ENCODE measurements around the gene ATP12A.

The ATP12A gene

DNA sequence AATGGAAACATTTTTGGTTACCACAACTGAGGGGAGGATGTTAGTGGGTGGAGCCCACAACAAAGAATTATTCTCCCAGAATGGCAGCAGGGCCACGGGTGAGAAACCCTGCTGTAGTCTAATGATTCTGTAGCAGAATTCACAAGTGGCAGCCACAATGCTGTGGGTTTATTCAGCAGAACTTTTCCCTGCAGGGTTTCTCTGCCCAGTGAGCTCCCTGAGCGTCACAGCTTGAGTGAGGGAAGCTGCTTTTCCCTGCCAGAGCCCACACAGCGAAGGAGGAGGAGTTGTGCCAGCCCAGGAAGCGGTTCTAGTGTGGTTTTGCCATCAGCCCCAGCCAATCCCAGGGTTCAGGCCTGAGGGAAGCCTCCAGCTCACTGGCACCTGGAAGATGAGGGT, 4.4 kb downstream of the ATP12A start:
- H3K4me1 ChIP-seq (ENCODE audit: low read length): peaks cover 4% of the 10 kb centered on the region; the same call in 1 of the 2 replicates
- no peaks in the 10 kb centered on the region for H3K9me3 ChIP-seq (replicated peaks; ENCODE audit: insufficient read depth, low read length)
- no peak overlapping the region for H2AFZ ChIP-seq (ENCODE audit: low read length)
- no peaks in the 10 kb centered on the region for H3K9me2 ChIP-seq (replicated peaks; ENCODE audit: insufficient read depth, low read length)
- no peak for DNase-seq
- H3K36me3 ChIP-seq (replicated peaks; ENCODE audit: insufficient read depth, low read length): no peaks in the 10 kb centered on the region
- H3K79me2 ChIP-seq (ENCODE audit: low read length): no peaks in the 10 kb centered on the region
- TF ChIP-seq, protein P1, sequence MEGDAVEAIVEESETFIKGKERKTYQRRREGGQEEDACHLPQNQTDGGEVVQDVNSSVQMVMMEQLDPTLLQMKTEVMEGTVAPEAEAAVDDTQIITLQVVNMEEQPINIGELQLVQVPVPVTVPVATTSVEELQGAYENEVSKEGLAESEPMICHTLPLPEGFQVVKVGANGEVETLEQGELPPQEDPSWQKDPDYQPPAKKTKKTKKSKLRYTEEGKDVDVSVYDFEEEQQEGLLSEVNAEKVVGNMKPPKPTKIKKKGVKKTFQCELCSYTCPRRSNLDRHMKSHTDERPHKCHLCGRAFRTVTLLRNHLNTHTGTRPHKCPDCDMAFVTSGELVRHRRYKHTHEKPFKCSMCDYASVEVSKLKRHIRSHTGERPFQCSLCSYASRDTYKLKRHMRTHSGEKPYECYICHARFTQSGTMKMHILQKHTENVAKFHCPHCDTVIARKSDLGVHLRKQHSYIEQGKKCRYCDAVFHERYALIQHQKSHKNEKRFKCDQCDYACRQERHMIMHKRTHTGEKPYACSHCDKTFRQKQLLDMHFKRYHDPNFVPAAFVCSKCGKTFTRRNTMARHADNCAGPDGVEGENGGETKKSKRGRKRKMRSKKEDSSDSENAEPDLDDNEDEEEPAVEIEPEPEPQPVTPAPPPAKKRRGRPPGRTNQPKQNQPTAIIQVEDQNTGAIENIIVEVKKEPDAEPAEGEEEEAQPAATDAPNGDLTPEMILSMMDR (IDR thresholded peaks at IDR 0.05; ENCODE audit: low read length): no peak
- TF ChIP-seq EZH2 (optimal IDR thresholded peaks at IDR 0.05; ENCODE audit: low read depth, low read length): no peak
- no peak for TF ChIP-seq EZH2phosphoT487 (IDR thresholded peaks at IDR 0.05; ENCODE audit: low read length)
- H3K27me3 ChIP-seq (replicated peaks; ENCODE audit: insufficient read depth, low read length): 0 out of 2 replicates have a peak, but pooled peaks cover 4% of the 10 kb centered on the region
- no peak overlapping the region for H3K4me3 ChIP-seq (ENCODE audit: low read length)
- no peaks in the 10 kb centered on the region for H4K20me1 ChIP-seq (ENCODE audit: insufficient read depth, low read length)
- no peaks in the 10 kb centered on the region for H3F3A ChIP-seq (ENCODE audit: insufficient read depth, low read length)
- H3K9ac ChIP-seq (ENCODE audit: low read length): no peak overlapping the region
- H3K27ac ChIP-seq (ENCODE audit: low read length): no peak overlapping the region
- no peak overlapping the region for H3K4me2 ChIP-seq (ENCODE audit: low read depth, low read length)

DNA sequence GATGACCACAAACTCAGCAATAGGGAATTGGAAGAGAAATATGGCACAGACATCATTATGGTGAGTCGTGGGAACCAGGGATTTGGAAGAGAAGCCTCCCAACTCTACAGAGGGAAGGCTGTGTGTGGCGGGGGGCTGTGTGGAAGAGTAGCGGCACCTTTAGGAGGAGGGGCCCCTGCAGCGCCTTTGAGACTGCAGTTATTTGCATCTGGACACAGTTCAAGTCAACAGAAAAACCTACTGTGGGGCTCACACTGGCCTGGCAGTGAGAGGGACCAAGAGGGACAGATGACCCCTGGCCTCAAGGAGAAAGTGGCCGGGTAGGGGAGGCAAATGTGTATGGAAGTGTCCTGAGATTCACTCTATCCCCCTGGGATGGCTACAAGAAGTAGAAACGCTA, 5.1 kb downstream of the ATP12A start:
- TF ChIP-seq EZH2 (optimal IDR thresholded peaks at IDR 0.05; ENCODE audit: low read depth, low read length): no peak
- no peak for TF ChIP-seq EZH2phosphoT487 (IDR thresholded peaks at IDR 0.05; ENCODE audit: low read length)
- TF ChIP-seq, protein P1 (IDR thresholded peaks at IDR 0.05; ENCODE audit: low read length): no peak
- no peak overlapping the region for H3K27ac ChIP-seq (ENCODE audit: low read length)
- no peaks in the 10 kb centered on the region for H3K79me2 ChIP-seq (ENCODE audit: low read length)
- H3K36me3 ChIP-seq (replicated peaks; ENCODE audit: insufficient read depth, low read length): no peaks in the 10 kb centered on the region
- DNase-seq: no peak
- no peak overlapping the region for H3K4me2 ChIP-seq (ENCODE audit: low read depth, low read length)
- no peak overlapping the region for H2AFZ ChIP-seq (ENCODE audit: low read length)
- no peak overlapping the region for H3K9ac ChIP-seq (ENCODE audit: low read length)
- no peaks in the 10 kb centered on the region for H3K9me2 ChIP-seq (replicated peaks; ENCODE audit: insufficient read depth, low read length)
- H3K4me1 ChIP-seq (ENCODE audit: low read length): peaks cover 4% of the 10 kb centered on the region; the same call in 1 of the 2 replicates
- H3F3A ChIP-seq (ENCODE audit: insufficient read depth, low read length): no peaks in the 10 kb centered on the region
- no peak overlapping the region for H3K4me3 ChIP-seq (ENCODE audit: low read length)
- no peaks in the 10 kb centered on the region for H3K27me3 ChIP-seq (replicated peaks; ENCODE audit: insufficient read depth, low read length)
- H3K9me3 ChIP-seq (replicated peaks; ENCODE audit: insufficient read depth, low read length): no peaks in the 10 kb centered on the region
- H4K20me1 ChIP-seq (ENCODE audit: insufficient read depth, low read length): no peaks in the 10 kb centered on the region

DNA sequence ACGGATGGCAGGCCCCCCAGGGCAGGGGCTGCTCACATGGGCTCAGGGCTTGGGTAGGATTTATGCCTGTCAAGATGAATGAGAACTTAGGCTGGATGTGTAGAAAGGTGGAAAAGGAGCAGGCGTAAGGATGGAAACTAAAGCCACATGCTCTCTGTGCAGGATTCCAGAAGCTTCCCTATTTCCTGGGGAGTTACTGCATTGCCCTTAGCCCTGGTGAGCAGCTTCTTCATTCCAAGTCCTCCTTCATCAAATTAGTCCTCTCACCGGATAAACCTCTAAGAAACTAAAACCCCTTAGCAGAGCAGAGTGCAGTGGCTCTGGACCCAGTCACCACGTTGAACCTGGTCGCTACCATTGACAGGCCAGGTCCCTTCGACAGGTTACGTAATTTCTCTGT, 7.4 kb downstream of the ATP12A start:
- Histone ChIP-seq H3K9me2 (replicated peaks; ENCODE audit: insufficient read depth, low read length) (no peaks in the 10 kb centered on the region), H3K27ac (ENCODE audit: low read length) (no peak overlapping the region), H3K9ac (ENCODE audit: low read length) (no peak overlapping the region), H3K27me3 (replicated peaks; ENCODE audit: insufficient read depth, low read length) (no peaks in the 10 kb centered on the region), H2AFZ (ENCODE audit: low read length) (no peak overlapping the region), H4K20me1 (ENCODE audit: insufficient read depth, low read length) (no peaks in the 10 kb centered on the region), H3K4me3 (ENCODE audit: low read length) (no peak overlapping the region), H3F3A (ENCODE audit: insufficient read depth, low read length) (no peaks in the 10 kb centered on the region), H3K79me2 (ENCODE audit: low read length) (no peaks in the 10 kb centered on the region), H3K9me3 (replicated peaks; ENCODE audit: insufficient read depth, low read length) (no peaks in the 10 kb centered on the region), H3K36me3 (replicated peaks; ENCODE audit: insufficient read depth, low read length) (no peaks in the 10 kb centered on the region), H3K4me2 (ENCODE audit: low read depth, low read length) (no peak overlapping the region), H3K4me1 (ENCODE audit: low read length) (peaks cover 4% of the 10 kb centered on the region; the same call in 1 of the 2 replicates)
- TF ChIP-seq EZH2phosphoT487 (IDR thresholded peaks at IDR 0.05; ENCODE audit: low read length) (no peak), EZH2 (optimal IDR thresholded peaks at IDR 0.05; ENCODE audit: low read depth, low read length) (no peak)
- TF ChIP-seq, protein P1 (IDR thresholded peaks at IDR 0.05; ENCODE audit: low read length): no peak
- no peak for DNase-seq
